Hepatocyte (in vitro differentiated cells): ENCODE results near the gene THAP4.

Experiments used
- EZH2 ChIP-seq: fragments of 200-600 bp; sonication (generic); IDR thresholded peaks from 2 replicates; pipeline ENCODE4 v1.6.1; 2016; ENCODE audit warnings: antibody characterized with exemption, mild to moderate bottlenecking, borderline replicate concordance
- EZH2phosphoT487 ChIP-seq: fragments of 200-600 bp; sonication (generic); IDR thresholded peaks from one replicate; pipeline ENCODE4 v1.6.1; 2018; ENCODE audit warnings: antibody characterized with exemption, mild to moderate bottlenecking, low read depth, moderate library complexity; ENCODE audit not compliant: unreplicated experiment, severe bottlenecking
- TF ChIP-seq, protein P1 (sequence below): fragments of 200-600 bp; sonication (generic); IDR thresholded peaks from 2 replicates; pipeline ENCODE4 v1.5.1; 2016; ENCODE audit warnings: antibody characterized with exemption, mild to moderate bottlenecking; ENCODE audit not compliant: poor library complexity

DNA sequence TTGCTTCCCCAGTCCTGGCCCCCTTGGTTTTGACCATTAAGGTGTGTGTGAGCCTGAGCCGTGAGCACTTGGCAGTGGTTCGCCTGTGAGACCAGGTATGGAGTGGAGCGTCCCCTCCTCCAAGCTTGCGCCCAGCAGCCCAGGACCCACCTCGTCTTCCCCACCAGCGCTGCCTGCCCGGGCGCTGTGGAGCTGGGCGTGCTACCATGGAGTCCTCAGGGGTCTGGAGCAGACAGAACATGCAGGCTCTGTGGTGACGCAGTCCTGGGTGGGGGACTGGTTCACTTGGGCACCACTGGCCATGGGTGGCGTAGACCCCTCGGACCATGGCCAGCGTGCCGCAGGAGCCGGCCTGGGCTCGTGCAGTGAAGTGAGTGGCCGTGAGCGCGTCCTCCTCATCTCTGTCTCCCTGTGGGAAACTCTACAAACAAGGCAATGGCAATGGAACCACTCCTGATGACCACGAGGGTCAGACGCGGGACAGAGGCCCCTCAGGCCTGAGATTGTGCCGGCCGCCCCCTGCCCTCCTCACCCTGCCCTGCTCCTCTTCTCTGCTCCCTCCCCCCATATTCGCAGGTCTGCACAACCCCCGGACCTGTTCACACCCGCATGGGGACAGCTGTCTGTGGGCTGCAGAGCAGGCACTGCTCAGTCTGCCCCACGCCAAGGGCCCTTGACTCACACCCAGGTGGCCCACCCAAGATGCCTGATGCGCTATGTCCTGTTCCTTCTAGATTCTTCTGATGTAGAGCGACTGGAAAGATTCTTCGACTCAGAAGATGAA, 34.7 kb upstream of the THAP4 start:
- TF ChIP-seq, protein P1, sequence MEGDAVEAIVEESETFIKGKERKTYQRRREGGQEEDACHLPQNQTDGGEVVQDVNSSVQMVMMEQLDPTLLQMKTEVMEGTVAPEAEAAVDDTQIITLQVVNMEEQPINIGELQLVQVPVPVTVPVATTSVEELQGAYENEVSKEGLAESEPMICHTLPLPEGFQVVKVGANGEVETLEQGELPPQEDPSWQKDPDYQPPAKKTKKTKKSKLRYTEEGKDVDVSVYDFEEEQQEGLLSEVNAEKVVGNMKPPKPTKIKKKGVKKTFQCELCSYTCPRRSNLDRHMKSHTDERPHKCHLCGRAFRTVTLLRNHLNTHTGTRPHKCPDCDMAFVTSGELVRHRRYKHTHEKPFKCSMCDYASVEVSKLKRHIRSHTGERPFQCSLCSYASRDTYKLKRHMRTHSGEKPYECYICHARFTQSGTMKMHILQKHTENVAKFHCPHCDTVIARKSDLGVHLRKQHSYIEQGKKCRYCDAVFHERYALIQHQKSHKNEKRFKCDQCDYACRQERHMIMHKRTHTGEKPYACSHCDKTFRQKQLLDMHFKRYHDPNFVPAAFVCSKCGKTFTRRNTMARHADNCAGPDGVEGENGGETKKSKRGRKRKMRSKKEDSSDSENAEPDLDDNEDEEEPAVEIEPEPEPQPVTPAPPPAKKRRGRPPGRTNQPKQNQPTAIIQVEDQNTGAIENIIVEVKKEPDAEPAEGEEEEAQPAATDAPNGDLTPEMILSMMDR = no peak
- no peak for TF ChIP-seq EZH2
- no peak for TF ChIP-seq EZH2phosphoT487
